DOHH2 (cell line): ENCODE measurements around the gene LARP7.

Experiments used
- CTCF ChIP-seq: fragments of 200-600 bp; sonication (generic); IDR thresholded peaks from one replicate; pipeline ENCODE4 v1.5.1; 2014; ENCODE audit warnings: antibody characterized with exemption, mild to moderate bottlenecking, low read depth, low read length; ENCODE audit not compliant: poor library complexity, severe bottlenecking
- EZH2phosphoT487 ChIP-seq: fragments of 200-600 bp; sonication (generic); IDR thresholded peaks from 2 replicates; pipeline ENCODE4 v1.6.1; 2017; ENCODE audit warnings: borderline replicate concordance, mild to moderate bottlenecking, antibody characterized with exemption, low read length, moderate library complexity, mixed read lengths

DNA sequence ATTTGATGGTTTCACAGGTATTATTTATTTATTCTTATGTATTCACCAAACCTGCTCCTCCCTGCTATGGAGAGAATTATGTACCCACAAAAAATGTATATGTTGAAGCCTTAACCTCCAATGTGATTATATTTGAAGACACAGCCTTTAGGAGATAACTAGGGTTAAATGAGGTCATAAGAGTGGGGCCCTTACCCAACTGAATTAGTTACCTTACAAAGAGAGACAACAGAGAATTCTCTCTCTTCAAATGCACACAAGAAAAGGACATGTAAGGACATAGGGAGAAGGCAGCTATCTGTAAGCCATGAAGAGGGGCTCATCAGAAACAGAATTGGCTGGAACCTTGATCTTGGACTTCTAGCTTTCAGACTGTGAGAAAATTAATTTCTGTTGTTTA, 44.2 kb upstream of the LARP7 start:
- TF ChIP-seq EZH2phosphoT487 (no peak), CTCF (no peak)
